DMS 273 treated with DMSO at 0.1 percent for 48 hours (cell line): Measurements from ENCODE around the gene DSCAM.
A peak's percentile ranks its signal among the peaks of the same experiment; 100 is the strongest.

Experiments
- DNase-seq: peaks from one replicate; lab custom pipeline; 2025; lab: John Stamatoyannopoulos, UW

The DSCAM gene

GRCh38 chr21:40120940-40121575, 725.9 kb downstream of the DSCAM start:
- no peak for DNase-seq

GRCh38 chr21:40118527-40118926, 728.4 kb downstream of the DSCAM start:
- DNase-seq, result no peak

GRCh38 chr21:40117236-40117635, 729.7 kb downstream of the DSCAM start:
- DNase-seq, result no peak

GRCh38 chr21:40115775-40116174, 731.2 kb downstream of the DSCAM start:
- DNase-seq, result no peak

GRCh38 chr21:40102682-40103081, 744.3 kb downstream of the DSCAM start:
- no peak for DNase-seq

- DNase-seq, result no peak
These were observed 747.1 kb downstream of the DSCAM start for GRCh38 chr21:40099809-40100208.

GRCh38 chr21:40095477-40095876, 751.5 kb downstream of the DSCAM start:
- DNase-seq, result no peak

GRCh38 chr21:40080385-40080784, 766.6 kb downstream of the DSCAM start:
- DNase-seq, result no peak

GRCh38 chr21:40074710-40075109, 772.2 kb downstream of the DSCAM start:
- no peak for DNase-seq

GRCh38 chr21:40074198-40074597, 772.8 kb downstream of the DSCAM start:
- no peak for DNase-seq

- no peak for DNase-seq
These were observed 773.3 kb downstream of the DSCAM start for GRCh38 chr21:40073642-40074041.

GRCh38 chr21:40070871-40071270, 776.1 kb downstream of the DSCAM start:
- DNase-seq, result no peak

- DNase-seq, result peak; percentile 73
These were observed 779.2 kb downstream of the DSCAM start for GRCh38 chr21:40067751-40068150.

GRCh38 chr21:40066221-40066620, 780.7 kb downstream of the DSCAM start:
- DNase-seq, result no peak

GRCh38 chr21:40060083-40060677, 786.8 kb downstream of the DSCAM start:
- peak; percentile 52 for DNase-seq

- DNase-seq, result peak; percentile 67
These were observed 789.6 kb downstream of the DSCAM start for GRCh38 chr21:40057331-40057730.

GRCh38 chr21:40056031-40056430, 790.9 kb downstream of the DSCAM start:
- no peak for DNase-seq

- peak; percentile 74 for DNase-seq
These were observed 792.6 kb downstream of the DSCAM start for GRCh38 chr21:40054403-40054802.

GRCh38 chr21:40053007-40053406, 794.0 kb downstream of the DSCAM start:
- DNase-seq, result no peak

GRCh38 chr21:40052276-40052675, 794.7 kb downstream of the DSCAM start:
- DNase-seq, result no peak

GRCh38 chr21:40051801-40052200, 795.2 kb downstream of the DSCAM start:
- no peak for DNase-seq

- no peak for DNase-seq
These were observed 797.0 kb downstream of the DSCAM start for GRCh38 chr21:40049931-40050290.

GRCh38 chr21:40049031-40049930, 797.7 kb downstream of the DSCAM start:
- no peak for DNase-seq
